Measurements from ENCODE around the gene RIPK1.
A peak's percentile ranks its signal among the peaks of the same experiment; 100 is the strongest.
"Not testable (repeated sequence)": the region's sequence is repeated elsewhere in the genome, so short reads cannot be mapped to it uniquely, and the experiment has no call there.

Gene RIPK1

GRCh38 chr6:3073382-3073781, 5.1 kb downstream of the RIPK1 start:
- H4K20me1 ChIP-seq (ENCODE audit: insufficient read depth, low read length) = no peaks in the 10 kb centered on the region
- no peaks in the 10 kb centered on the region for H3K9me3 ChIP-seq (ENCODE audit: insufficient read depth, low read length)
- no peak for TF ChIP-seq EZH2phosphoT487 (IDR thresholded peaks at IDR 0.05; ENCODE audit: low read depth)
- TF ChIP-seq CTCF (IDR thresholded peaks at IDR 0.05; ENCODE audit: low read depth, low read length) = no peak
- no peak overlapping the region for H2AFZ ChIP-seq (ENCODE audit: low read depth, low read length)
- H3K4me2 ChIP-seq (ENCODE audit: low read length) = no peak overlapping the region
- no peak overlapping the region for H3K4me3 ChIP-seq (ENCODE audit: low read length)
- no peaks in the 10 kb centered on the region for H3K36me3 ChIP-seq (replicated peaks; ENCODE audit: low read depth, low read length)
- H3K9ac ChIP-seq (ENCODE audit: low read length) = no peak overlapping the region
- H3K79me2 ChIP-seq (ENCODE audit: low read length) = peaks cover 17% of the 10 kb centered on the region
- H3K4me1 ChIP-seq (ENCODE audit: low read length) = peaks cover 9% of the 10 kb centered on the region; the same call in 1 of the 2 replicates
- H3K27me3 ChIP-seq (ENCODE audit: low read depth, low read length) = no peaks in the 10 kb centered on the region
- no peak overlapping the region for H3K27ac ChIP-seq (ENCODE audit: low read length)

GRCh38 chr6:3075772-3076113, 7.4 kb downstream of the RIPK1 start:
- Histone ChIP-seq H3K4me2 (ENCODE audit: low read length) (peak overlapping the region; percentile 4; the same call in 1 of the 2 replicates), H3K4me3 (ENCODE audit: low read length) (no peak overlapping the region), H3K9me3 (ENCODE audit: insufficient read depth, low read length) (no peaks in the 10 kb centered on the region), H2AFZ (ENCODE audit: low read depth, low read length) (no peak overlapping the region), H3K79me2 (ENCODE audit: low read length) (peaks cover 4% of the 10 kb centered on the region), H3K4me1 (ENCODE audit: low read length) (peaks cover 7% of the 10 kb centered on the region; the same call in 1 of the 2 replicates), H4K20me1 (ENCODE audit: insufficient read depth, low read length) (no peaks in the 10 kb centered on the region), H3K27me3 (ENCODE audit: low read depth, low read length) (no peaks in the 10 kb centered on the region), H3K36me3 (replicated peaks; ENCODE audit: low read depth, low read length) (peaks cover 1% of the 10 kb centered on the region), H3K9ac (ENCODE audit: low read length) (no peak overlapping the region), H3K27ac (ENCODE audit: low read length) (no peak overlapping the region)
- no peak for TF ChIP-seq CTCF (IDR thresholded peaks at IDR 0.05; ENCODE audit: low read depth, low read length)
- TF ChIP-seq EZH2phosphoT487 (IDR thresholded peaks at IDR 0.05; ENCODE audit: low read depth) = no peak

DNA sequence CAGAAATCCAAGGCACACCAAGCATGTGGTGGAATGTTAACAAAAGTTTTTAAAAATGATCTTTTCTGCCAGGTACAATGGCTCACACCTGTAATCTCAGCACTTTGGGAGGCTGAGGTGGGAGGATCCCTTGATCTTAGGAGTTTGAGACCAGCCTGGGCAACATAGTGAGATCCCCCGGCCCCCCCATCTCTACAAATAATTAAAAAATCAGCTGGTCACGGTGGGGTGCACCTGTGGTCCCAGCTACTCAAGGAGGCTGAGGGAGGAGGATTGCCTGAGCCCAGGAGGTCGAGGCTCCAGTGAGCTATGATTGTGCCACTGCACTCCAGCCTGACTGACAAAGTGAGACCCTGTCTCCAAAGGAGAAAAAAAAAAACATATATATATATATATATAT, 8.0 kb downstream of the RIPK1 start:
- Histone ChIP-seq H3K9ac (ENCODE audit: low read length) (no peak overlapping the region), H3K4me2 (ENCODE audit: low read length) (no peak overlapping the region), H3K27me3 (ENCODE audit: low read depth, low read length) (no peaks in the 10 kb centered on the region), H3K4me1 (ENCODE audit: low read length) (peaks cover 7% of the 10 kb centered on the region; the same call in 1 of the 2 replicates), H3K9me3 (ENCODE audit: insufficient read depth, low read length) (no peaks in the 10 kb centered on the region), H3K4me3 (ENCODE audit: low read length) (no peak overlapping the region), H3K36me3 (replicated peaks; ENCODE audit: low read depth, low read length) (peaks cover 3% of the 10 kb centered on the region), H2AFZ (ENCODE audit: low read depth, low read length) (no peak overlapping the region), H3K79me2 (ENCODE audit: low read length) (peaks cover 3% of the 10 kb centered on the region), H3K27ac (ENCODE audit: low read length) (no peak overlapping the region), H4K20me1 (ENCODE audit: insufficient read depth, low read length) (no peaks in the 10 kb centered on the region)
- TF ChIP-seq EZH2phosphoT487 (IDR thresholded peaks at IDR 0.05; ENCODE audit: low read depth) (no peak), CTCF (IDR thresholded peaks at IDR 0.05; ENCODE audit: low read depth, low read length) (no peak)

GRCh38 chr6:3077430-3077829, 9.1 kb downstream of the RIPK1 start:
- H3K27ac ChIP-seq (ENCODE audit: low read length) = no peak overlapping the region
- peaks cover 5% of the 10 kb centered on the region for H3K36me3 ChIP-seq (replicated peaks; ENCODE audit: low read depth, low read length)
- no peaks in the 10 kb centered on the region for H3K9me3 ChIP-seq (ENCODE audit: insufficient read depth, low read length)
- H3K4me3 ChIP-seq (ENCODE audit: low read length) = no peak overlapping the region
- no peak overlapping the region for H3K9ac ChIP-seq (ENCODE audit: low read length)
- no peaks in the 10 kb centered on the region for H3K27me3 ChIP-seq (ENCODE audit: low read depth, low read length)
- H3K4me2 ChIP-seq (ENCODE audit: low read length) = no peak overlapping the region
- no peak for TF ChIP-seq EZH2phosphoT487 (IDR thresholded peaks at IDR 0.05; ENCODE audit: low read depth)
- no peak for TF ChIP-seq CTCF (IDR thresholded peaks at IDR 0.05; ENCODE audit: low read depth, low read length)
- no peaks in the 10 kb centered on the region for H4K20me1 ChIP-seq (ENCODE audit: insufficient read depth, low read length)
- no peak overlapping the region for H2AFZ ChIP-seq (ENCODE audit: low read depth, low read length)
- H3K4me1 ChIP-seq (ENCODE audit: low read length) = peaks cover 7% of the 10 kb centered on the region; the same call in 1 of the 2 replicates
- H3K79me2 ChIP-seq (ENCODE audit: low read length) = no peaks in the 10 kb centered on the region

- not testable (repeated sequence) for H2AFZ ChIP-seq (ENCODE audit: low read depth, low read length); H3K9ac ChIP-seq (ENCODE audit: low read length); H3K36me3 ChIP-seq (replicated peaks; ENCODE audit: low read depth, low read length); H4K20me1 ChIP-seq (ENCODE audit: insufficient read depth, low read length); H3K4me3 ChIP-seq (ENCODE audit: low read length); H3K4me2 ChIP-seq (ENCODE audit: low read length); H3K79me2 ChIP-seq (ENCODE audit: low read length); H3K9me3 ChIP-seq (ENCODE audit: insufficient read depth, low read length); H3K27me3 ChIP-seq (ENCODE audit: low read depth, low read length); H3K27ac ChIP-seq (ENCODE audit: low read length); H3K4me1 ChIP-seq (ENCODE audit: low read length)
Observed at GRCh38 chr6:3078952-3079351, 10.7 kb downstream of the RIPK1 start.

Data from OCI-LY3 (cell line).